Endothelial cell of hepatic sinusoid (primary cell): ENCODE data around the gene STK26.
"Not testable (repeated sequence)": the region's sequence is repeated elsewhere in the genome, so short reads cannot be mapped to it uniquely, and the experiment has no call there.

Source experiments
- in situ Hi-C: cut with HindIII; loops from 2 replicates; pipeline ENCODE4 v1.10.0; 2017; ENCODE audit warnings: low sequenced_read_pairs

Gene STK26

DNA sequence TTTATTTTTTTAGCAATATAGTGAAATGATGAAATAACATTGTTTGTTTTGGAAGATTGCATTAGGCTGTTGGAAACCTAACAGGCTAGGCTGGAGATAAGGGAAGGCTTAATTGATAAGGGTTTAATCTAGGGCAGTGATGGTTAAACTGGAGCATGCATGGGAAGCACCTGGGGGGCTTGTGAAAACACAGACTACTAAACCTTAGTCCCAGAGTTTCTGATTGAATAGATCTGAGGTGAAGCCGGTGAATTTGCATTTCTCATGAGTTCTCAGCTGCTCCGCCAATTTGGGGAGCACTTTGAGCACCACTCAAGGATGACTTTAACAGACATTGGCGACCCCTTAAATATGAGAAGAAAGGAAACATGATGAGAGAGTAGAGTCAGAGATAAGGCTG is 11.5 kb downstream of the STK26 start:
- in situ Hi-C loops, result no loop called here

DNA sequence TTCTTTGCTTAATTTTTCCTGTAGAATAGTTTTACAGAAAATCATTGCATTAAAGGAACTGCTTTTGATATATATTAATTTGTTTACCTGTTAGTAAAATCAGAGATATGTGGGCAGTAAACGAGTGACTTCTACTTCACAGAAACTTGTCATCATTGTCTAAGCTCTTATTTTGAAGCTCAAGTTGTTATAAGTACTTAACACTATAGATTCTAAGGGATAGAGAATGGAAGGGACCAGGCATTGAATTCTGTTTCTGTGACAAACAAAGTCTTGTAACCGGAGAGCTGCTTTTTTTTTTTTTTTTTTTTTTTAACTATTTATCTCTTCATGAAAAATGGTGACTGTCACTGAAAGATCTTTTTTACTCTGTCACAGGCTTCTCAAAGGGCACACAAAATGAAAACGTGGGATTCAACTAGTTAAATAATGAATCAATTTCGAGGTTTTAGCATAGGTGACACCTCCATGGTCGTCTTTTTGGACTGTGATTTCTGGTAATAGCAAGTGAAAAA is 14.4 kb downstream of the STK26 start:
- in situ Hi-C loops, result no loop called here

DNA sequence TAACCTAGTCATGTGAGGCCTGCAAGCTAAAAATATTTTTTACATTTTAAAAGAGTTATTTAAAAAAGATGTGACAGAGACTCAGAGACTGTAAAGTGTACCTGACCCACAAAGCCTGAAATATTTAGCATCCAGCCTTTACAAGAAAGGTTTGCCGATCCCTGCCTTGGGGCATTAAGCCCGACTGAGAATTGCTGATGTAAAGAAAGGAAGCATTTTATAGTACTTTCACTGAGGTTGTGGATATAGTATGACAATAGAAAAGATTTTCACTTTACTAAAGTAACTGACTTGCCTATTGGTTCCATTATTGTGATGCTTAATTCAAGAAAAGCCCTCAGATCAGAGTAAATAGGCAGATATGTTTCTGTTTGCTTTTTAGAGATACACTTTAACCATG is 17.0 kb downstream of the STK26 start:
- in situ Hi-C loops, result no loop called here

DNA sequence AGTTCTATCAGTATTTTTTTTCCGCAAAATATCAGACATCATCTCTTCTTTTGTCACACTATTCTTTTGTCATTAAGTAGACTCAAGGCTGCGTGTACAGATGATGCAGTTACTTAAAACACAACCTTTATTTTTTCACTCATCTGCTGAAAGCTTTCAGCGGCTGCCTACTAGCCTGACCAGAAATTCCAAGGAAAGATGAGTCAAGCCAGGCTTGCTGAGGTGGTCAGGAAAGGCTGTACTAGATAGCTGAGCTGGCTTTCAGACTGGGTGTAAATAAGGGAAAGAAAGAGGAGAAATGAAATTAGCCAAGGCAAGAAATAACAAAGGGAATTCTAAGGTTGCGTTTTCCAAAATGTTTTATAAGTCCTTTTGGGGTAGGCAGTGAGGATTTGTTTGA is 17.9 kb downstream of the STK26 start:
- in situ Hi-C loops, result no loop called here

DNA sequence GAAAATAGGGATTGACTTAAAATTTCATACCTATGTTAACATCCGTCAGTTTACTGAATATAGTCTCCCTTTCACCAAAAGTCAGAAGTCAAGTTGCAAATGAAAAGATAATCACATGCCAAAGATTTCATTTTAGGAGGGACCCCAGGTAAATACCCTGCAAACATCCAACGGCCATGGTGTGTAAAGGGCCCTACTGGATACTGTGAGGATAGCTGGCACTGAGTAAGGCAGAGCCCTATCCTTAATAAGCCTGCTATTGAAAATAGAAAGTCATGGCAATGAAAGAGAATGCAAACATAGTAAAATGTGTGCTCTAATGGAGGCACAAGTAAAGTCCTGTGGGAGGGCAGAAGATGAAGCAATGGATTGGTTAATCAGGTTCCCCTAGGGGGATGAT is 20.9 kb downstream of the STK26 start:
- in situ Hi-C loops, result no loop called here

DNA sequence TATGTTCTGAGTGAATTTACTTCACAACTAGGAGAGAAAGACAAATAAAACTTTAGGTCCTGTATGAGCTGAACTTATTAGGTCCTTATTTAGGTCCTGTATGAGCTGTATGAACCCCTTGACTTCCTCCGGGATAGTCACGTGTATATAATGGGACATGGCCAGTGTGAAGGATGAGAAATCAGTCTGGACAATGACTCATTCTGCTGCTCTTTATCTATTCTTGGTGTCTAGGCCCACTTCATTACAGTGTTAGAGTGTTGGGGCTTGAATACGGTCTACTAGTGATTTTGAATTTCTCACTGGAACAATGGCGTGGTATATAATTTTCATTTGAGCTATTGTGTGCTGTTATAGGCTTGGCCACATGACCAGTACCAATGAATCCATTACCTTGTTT is 21.9 kb downstream of the STK26 start:
- in situ Hi-C loops, result no loop called here

DNA sequence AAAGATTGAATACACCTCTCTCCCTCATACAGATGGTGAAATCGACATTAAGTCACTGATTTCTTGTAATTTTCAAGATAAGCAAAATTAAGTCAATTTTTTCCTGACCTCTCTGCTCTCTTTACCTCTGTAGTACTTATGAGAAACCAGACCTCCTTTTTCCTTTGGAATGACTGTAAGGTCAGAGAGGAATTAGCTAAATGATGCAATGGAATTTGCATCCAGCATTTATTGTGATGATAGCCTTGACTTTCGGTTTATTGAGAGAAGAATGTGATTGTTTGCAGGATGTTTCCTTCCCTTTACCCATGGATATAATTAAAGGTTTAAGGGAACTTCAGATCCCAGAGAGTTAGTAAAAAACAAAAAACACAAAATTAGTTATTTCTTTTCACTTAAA is 22.4 kb downstream of the STK26 start:
- in situ Hi-C loops, result no loop called here

DNA sequence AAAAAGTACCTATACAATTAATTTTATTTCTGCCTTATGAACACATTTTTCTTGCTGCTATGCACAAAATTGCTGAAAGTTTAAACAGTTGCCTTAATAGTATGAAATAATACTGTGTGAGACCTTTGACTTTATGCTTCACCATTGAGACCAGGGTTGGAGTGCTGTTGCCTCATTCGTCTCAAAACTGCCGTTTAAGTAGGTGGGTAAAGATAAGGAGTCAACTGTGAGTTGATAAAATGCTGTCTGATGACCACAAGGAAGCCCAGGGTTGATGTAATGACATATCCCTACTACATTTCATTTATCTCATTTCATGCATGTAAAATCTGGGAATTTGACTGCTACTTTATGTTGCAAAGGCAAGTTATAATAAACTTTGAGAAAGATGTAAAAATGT is 23.4 kb downstream of the STK26 start:
- in situ Hi-C loops, result no loop called here

DNA sequence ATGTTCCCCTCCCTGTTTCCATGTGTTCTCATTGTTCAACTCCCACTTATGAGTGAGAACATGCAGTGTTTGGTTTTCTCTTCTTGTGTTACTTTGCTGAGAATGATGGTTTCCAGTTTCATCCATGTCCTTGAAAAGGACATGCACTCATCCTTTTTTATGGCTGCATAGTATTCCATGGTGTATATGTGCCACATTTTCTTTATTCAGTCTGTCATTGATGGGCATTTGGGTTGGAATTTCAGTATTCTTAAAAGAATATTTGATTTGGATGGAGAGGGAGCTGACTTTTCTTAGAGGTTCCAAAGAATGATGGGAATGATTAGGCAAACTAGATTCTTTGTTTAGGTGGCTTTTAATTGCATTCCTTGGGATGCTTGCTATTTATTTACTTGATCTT is 28.7 kb downstream of the STK26 start:
- in situ Hi-C loops, result not testable (repeated sequence)

DNA sequence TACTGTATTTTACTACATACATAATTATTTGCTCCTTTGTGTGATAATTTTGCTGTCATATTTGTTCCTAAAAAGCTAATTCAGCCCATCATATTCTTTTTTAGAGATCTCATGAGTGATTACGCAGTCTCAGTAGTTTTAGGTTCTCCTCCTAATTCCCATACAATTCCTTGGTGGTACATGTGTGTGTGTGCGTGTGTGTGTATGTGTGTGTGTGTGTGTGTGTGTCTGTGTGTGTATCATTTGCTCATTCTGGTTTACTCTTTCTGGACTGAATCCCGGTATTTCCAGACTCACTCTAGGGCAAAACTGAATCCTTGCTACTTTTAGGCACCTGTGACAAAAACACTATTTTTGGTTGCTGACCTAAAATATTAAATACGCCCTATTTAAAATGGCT is 34.9 kb downstream of the STK26 start:
- in situ Hi-C loops, result no loop called here

DNA sequence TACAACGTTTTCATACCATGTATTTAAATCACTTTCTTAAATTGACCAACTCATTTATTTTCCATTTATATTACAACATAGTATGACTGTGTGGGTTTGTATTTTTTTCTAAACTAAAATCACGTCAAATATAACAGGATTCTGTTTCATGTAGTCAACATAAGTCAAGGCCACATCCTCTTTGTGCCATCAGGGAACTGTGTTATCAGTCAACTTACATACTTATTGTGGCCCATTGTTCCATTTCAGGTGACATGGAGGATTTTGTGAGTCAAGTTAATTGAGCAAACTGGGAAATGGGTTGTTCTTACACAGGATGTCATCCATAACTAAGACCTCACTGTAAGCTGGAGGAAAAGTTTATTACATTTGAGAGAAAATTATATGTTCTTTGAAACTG is 35.9 kb downstream of the STK26 start:
- in situ Hi-C loops, result no loop called here

DNA sequence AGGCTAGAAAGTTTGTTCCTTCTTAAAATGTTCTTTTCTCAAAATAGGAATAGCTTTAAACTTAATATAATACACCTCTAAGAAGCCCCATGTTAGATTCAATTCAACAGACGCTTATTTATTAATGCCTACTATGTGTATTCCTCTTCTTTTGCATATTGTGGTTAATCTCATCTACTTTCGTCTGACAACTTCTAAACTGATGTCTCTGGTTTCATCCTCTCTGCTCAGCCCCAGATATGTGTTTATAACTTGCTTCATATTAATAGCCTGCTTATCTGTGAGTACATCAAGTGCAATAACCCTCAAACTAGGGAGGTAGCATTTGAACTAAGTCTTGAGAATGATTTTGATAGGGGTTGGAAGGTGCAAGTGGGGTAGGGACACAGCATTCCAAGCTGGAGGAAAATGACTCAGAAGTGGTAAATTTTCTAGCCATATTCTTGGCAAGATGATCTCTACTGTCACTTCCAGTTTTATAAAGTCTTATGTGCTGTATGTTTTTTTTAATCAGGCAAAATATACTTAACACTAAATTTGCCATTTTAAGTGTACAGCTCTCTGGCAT is 37.0 kb downstream of the STK26 start:
- in situ Hi-C loops, result no loop called here

DNA sequence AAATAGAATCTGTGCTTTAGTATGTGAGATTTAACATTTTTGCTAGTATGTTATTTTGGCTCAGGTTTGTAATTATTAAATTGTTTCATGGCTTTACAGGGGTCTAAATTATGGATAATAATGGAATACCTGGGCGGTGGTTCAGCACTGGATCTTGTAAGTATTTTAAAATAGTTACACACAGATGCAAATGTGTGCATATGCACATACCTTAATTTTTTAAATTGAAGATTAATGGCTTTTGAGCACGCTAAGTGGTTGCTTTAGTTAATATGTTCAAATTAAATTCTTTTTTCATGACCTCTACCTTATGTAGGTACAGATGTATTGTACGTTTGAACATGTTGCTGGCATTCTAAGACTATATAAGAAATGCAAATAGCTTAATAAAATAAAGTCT is 40.2 kb downstream of the STK26 start:
- in situ Hi-C loops, result no loop called here

DNA sequence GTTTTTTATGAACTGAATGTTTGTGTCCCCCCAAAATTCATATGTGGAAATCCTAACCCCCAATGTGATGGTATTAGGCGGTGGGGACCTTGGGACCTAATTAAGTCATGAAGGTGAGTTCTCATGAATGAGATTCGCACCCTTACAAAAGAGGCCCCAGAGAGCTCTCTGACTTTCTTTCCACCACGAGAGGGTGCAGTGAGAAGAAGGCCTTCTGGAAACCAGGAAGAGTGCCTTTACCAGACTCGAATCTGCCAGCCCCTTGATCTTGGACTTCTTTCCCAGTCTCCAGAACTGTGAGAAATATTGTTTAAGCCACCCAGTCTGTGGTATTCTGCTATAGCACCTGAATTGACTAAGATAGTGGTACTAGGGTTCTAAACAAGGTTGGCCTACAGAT is 40.8 kb downstream of the STK26 start:
- in situ Hi-C loops, result no loop called here

DNA sequence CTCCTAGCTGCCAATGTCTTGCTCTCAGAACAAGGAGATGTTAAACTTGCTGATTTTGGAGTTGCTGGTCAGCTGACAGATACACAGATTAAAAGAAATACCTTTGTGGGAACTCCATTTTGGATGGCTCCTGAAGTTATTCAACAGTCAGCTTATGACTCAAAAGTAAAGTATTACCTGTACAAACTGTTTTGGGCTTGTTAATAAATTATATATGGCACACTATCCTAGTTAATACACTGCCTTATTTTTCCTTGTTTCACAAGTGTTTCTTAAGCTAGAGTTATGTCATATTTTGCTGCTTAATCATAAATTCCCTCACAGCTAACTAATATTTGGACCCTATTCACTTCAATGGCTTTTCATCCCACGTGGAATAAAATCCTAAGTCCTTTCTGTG is 45.3 kb downstream of the STK26 start:
- in situ Hi-C loops, result no loop called here

DNA sequence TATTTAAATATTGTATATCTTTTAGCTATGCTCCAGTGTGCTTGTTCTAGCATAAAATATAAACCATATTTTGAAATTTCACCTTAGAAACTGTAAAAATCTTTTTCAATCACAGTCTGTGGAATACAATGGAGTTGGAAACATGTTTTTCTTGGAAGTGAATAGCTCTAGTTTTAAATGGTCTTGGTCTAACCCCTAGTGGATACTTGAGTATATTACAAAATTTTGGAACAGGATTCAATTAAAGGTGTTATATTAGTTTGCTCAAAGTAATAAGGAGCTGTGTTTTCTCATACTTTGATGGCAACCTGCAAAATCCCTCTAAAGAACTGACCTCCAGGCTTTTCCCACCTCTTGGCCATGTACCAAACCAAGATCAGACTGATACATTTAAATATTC is 48.2 kb downstream of the STK26 start:
- in situ Hi-C loops, result no loop called here

DNA sequence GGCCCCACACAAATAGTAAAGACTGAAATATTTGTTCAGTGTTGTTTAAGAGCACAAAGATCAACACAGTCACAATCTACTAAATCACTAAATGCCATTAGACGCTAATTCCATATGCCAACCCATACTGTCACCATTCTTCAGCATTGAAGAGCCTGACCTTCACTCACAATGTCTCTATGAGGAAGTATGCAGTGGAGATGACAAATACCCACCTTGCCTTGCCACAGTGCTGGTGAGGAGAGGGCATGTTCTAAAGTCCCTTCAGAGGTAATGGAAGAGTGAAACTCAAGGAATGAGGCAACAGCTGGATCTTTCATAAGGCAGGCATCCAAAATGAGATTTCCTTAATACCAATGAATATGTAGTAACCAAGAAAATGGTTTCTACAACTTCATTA is 54.3 kb downstream of the STK26 start:
- in situ Hi-C loops, result no loop called here

DNA sequence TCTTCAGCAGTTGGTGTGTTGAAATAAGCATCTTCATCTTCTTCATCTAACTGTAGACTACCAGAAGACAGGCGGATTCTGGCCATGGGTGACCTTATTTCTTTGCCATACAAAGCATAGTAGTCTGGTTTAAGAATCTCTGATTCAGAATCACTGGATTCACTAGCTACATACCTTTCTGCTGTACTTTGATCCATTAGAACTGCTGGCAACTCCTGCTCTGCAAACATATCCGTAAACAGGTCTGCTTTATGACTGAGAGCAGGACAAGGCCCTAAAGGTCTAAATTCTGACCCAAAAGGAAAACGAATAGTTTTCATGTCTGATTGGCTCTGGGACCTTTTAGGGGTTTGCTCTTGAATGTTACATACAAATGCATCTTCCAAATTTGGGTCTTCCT is 54.8 kb downstream of the STK26 start:
- in situ Hi-C loops, result no loop called here

DNA sequence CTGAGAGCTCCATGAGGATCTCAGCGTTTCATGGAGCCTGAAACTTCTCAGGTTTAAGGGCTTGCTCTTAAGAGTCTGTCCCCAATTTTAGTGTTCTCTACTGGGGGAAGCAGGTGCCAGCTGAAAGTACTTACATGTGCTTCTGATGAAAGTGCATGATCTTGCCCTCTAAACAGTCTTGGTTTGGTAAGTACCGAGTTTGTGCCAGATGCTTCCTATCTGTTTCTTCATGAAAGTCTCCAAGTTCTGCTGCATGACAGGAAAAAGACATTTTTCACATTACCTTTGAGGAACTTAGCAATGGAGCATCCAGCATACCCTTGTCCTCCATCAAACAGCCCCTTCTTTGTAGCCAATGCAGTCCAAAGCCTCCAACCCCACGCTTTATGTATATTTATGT is 62.7 kb downstream of the STK26 start:
- in situ Hi-C loops, result no loop called here

DNA sequence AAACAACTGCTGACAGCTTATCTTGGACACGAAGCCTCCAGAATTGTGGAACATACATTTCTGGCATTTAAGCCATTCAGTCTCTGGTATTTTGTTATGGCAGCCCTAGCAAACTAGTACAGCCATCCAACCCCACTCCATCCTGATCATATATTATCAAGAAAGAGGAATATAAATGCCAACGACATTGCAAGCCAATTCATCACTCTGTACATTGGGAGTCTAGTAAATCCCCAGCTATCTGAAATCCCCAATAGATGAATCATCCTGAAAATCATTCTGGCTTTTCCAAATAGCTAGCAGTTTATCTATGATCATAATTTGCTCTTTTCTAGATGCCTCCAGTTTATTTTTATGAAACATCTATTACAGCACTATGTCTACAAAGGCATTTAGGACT is 63.6 kb downstream of the STK26 start:
- in situ Hi-C loops, result no loop called here

DNA sequence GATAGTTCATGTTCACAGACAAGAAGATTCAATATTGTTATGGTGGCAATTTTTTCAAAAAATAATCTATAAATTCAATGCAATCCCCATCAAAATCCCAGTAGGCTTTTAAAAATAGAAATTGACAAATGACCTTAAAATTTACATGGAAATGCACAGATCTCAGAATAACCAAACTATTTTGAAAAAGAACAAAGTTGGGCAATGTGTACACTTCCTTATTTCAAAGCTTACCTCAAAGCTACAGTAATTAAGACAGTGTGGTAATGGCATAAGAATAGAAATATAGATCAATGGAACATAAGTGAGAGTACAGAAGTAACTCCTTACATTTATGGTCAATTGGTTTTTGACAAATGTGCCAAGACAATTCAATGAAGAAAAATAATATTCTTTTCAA is 65.8 kb downstream of the STK26 start:
- in situ Hi-C loops, result no loop called here

DNA sequence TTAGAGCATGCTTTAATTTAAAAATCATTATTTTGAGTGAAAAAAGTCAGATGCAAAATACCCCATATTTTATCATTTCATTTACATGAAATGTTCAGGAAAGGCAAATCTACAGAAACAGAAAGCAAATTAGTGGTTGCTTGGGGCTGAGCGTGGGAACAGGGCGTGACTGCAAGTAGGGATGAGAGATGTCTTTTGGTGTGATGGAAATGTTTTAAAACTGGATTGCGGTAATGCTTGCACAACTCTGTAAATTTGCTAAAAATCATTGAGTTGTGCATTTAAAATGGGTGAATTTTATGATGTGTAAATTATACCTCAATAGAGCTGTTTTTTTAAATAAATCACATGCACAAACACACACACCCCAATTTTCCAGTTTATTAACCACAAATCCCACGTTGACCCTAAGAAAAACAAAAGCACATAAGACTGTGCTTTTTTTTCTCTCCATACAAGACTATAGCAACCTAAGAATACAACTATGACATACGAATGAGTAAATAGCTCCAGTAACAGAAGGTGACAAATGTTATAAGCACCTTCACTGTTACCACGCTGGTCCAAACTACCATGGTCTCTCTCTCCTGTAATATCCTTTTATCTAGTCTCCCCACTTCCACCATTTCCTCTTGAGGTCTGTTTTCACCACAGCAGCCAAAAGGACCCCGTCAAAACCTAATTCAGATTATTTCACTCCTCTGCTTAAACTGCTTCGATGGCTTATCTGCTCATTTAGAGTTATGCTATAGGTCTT is 67.5 kb downstream of the STK26 start:
- in situ Hi-C loops, result no loop called here
